NB4 (cell line): ENCODE measurements around the gene TNFAIP2.

Experiments
- DNase-seq: peaks from one replicate; pipeline ENCODE4 v3.0.0; 2010; ENCODE audit warnings: low read depth
- H3K4me3 ChIP-seq: one replicate; pipeline ENCODE4 v1.5.1; 2011; ENCODE audit warnings: mild to moderate bottlenecking, low read depth, low read length, moderate library complexity
- MYC ChIP-seq: IDR thresholded peaks from 2 replicates; pipeline ENCODE4 v1.6.1; 2011; ENCODE audit warnings: low read depth, low read length
- POLR2A ChIP-seq: IDR thresholded peaks from 2 replicates; pipeline ENCODE4 v1.6.1; 2011; ENCODE audit warnings: mild to moderate bottlenecking; ENCODE audit not compliant: insufficient read length; ENCODE audit errors: extremely low read depth
- TF ChIP-seq, protein P1 (sequence below): IDR thresholded peaks from one replicate; pipeline ENCODE4 v1.5.1; 2012; ENCODE audit warnings: low read depth, low read length
- TF ChIP-seq, protein P2 (sequence below): IDR thresholded peaks from 2 replicates; pipeline ENCODE4 v1.6.1; 2011; ENCODE audit warnings: low read depth, low read length

The TNFAIP2 gene

DNA sequence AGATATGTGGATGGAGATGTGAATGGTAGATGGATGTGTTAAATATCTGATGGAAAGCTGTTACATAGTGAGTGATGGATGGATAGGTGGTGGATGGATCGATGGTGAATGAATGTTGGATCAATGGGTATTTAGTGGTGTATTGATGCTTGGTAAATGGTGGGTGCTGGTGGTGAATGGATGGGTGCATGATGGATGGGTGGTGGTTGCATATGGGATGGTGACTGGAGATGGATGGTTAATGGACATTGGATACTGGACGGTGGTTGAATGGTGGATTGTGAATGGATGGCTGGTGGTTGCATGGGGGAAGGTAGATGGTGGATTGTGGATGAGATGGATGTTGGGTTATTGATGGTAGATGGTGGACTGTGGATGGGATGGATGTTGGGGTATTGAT is 41.3 kb upstream of the TNFAIP2 start:
- H3K4me3 ChIP-seq, result no peak overlapping the region
- no peak for DNase-seq
- TF ChIP-seq POLR2A, result no peak
- TF ChIP-seq, protein P1, sequence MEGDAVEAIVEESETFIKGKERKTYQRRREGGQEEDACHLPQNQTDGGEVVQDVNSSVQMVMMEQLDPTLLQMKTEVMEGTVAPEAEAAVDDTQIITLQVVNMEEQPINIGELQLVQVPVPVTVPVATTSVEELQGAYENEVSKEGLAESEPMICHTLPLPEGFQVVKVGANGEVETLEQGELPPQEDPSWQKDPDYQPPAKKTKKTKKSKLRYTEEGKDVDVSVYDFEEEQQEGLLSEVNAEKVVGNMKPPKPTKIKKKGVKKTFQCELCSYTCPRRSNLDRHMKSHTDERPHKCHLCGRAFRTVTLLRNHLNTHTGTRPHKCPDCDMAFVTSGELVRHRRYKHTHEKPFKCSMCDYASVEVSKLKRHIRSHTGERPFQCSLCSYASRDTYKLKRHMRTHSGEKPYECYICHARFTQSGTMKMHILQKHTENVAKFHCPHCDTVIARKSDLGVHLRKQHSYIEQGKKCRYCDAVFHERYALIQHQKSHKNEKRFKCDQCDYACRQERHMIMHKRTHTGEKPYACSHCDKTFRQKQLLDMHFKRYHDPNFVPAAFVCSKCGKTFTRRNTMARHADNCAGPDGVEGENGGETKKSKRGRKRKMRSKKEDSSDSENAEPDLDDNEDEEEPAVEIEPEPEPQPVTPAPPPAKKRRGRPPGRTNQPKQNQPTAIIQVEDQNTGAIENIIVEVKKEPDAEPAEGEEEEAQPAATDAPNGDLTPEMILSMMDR, result no peak

DNA sequence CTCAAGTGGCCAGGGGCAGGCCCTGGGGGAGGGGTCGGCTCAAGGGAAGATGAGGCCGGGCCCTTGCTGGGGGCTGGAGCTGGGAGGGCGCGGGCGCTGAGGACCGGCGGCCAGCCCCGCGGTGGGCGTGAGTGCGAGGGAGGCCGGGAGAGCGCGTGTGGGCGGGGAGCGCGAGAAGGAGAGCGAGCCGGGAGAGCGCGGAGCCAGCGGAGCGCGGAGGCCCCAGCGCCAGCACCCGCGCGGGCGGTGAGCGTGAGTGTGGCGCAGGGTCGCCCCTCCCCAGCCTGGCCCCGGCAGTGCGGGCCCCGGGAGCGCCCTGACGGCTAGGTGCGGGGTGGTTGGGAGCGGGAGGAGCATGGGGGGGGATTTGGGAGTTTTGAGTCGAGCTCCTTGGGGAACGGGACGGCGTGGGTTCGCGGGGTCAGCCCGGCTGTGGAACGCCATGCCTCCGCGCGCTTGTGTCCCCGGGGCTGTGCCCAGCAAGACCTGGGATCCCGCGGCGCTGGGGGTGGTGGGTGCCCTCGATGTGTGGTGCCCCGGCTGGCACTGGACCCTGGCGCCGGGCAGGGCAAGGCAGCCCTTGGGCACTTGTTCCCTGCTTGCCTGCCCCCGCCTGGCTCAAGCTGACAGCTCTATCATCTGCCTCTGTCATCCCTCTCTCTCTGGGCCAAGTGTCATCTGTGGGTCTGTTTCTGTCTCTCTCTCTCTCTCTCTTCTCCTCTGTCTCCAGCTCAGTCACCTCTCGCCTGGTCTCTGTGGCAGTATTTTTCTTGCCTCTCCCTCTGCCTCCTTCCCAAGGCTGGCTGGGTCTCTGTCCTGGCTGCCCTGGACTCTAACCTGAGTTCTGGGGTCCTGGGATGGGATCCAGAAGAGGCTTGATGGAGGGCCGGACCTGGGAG is 39.0 kb upstream of the TNFAIP2 start, which contains the start of gene LBHD2:
LBHD2 (plus strand) TSS at position 190 of the 899 bp plus-strand sequence. CDS start 1,803 bp downstream, outside the sequence.
- no peak within 1 kb of the TSS for H3K4me3 ChIP-seq
- TF ChIP-seq POLR2A (no peak), MYC (no peak)
- TF ChIP-seq, protein P1, result no peak
- TF ChIP-seq, protein P2, sequence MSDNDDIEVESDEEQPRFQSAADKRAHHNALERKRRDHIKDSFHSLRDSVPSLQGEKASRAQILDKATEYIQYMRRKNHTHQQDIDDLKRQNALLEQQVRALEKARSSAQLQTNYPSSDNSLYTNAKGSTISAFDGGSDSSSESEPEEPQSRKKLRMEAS, result no peak
- DNase-seq, result no peak

DNA sequence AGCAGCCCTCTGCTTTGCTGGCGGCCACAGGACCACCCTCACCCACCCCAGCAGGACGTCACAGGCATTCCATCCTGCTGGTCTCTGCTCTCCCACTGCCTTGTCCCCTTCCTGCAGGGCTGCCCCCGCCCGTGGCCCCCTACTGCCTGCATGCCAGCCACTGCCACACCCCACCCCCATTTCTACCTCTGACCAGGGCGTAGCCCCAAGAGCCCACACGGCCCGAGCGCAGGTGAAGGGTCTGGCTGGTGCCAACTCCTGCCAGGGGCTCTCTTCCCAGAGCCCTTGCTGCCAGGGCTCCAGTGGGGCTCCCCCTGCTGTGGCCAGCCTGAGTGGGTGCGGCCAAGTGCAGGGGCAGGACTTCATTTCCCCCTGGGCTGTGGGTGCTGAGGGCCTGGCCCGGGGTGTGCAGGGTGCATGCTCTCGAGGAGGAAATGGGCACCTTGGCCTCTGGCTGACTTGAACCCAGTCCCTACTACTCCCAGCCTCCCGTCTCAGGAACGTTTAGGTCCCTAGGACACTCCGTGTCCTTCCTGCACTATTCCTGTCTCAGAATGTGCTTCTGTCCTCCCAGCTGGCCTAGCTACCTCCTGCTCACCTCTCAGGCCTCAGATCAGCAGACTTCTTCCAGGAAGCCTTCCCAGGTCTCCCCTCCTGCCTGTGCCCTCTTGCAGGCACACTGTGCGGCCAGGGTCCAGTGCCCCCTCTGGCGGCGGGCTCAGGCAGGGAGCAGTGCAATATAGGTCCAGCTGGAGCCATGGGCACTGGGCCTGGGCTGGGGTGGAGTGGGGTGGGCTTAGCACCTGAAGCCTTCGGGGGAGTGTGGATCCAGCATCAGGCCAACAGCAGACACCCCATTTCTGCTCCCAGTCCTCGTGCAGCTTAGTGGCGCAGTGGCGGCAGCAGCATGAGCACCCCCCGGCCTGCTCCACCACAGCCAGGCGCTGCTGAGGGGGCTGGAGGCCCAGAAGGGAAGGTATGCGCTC is 37.9 kb upstream of the TNFAIP2 start:
- DNase-seq, result no peak
- no peak for TF ChIP-seq MYC
- TF ChIP-seq, protein P1, result no peak
- no peak for TF ChIP-seq POLR2A
- TF ChIP-seq, protein P2, result no peak

DNA sequence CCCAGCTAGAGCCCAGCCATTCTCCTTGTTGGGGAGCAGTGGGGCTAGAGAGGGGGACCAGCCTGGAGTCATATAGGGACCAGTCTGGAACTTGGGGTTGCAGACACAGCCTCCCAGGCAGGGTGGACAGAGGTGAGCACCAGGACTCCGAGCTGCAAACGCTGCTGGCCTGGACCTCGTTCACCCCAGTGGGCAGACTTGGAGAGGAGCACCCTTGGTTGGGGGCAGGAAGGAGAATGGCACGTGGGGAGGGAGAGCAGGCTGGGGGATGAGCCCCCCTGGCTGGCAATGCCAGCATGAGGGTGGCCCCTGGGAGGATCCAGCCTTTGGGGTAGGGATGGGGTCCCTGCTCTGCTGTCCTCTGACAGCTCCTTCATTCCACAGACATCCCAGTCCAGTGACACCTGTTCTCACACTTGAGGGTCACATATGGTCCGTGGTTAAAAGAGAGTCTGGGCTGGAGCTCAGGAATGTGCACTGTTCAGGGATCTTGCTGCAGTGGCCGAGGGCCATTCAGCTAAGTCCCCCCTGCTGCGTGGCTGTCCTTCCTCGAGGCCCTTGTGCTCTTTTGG is 36.4 kb upstream of the TNFAIP2 start:
- TF ChIP-seq MYC (no peak), POLR2A (no peak)
- TF ChIP-seq, protein P2, result no peak
- TF ChIP-seq, protein P1, result no peak
- H3K4me3 ChIP-seq, result no peak overlapping the region
- DNase-seq, result no peak

More for the DNA sequence above, 37.9 kb upstream of the TNFAIP2 start:
- no peak overlapping the region for H3K4me3 ChIP-seq

DNA sequence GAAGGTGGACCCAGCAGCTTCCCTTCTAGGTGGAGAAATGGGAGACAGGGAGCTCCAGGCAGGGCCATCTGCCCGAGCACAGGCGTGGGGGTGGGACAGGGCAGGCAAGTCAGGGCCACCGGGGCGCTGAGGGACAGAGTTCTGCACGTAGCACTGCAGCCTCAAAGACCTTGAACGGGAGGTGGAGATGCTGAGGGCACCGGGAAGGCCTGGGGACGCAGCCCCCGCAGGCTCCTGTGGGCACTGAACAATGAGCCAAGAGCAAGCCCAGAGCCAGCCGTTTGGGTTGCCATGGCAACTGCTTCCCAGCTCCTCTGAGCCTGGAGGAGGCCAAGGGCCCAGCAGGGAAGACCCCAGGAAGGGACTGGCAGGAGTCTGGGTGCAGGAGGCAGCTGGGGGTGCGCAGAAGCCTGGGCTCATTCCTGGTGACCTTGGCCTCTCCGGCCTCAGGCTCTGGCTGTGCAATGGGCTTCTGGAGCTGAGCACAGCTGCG is 35.9 kb upstream of the TNFAIP2 start:
- no peak for DNase-seq
- H3K4me3 ChIP-seq, result no peak overlapping the region
- TF ChIP-seq MYC (no peak), POLR2A (no peak)
- TF ChIP-seq, protein P1, result no peak
- TF ChIP-seq, protein P2, result no peak
